ENCODE data around the gene FAM149A.

The FAM149A gene

DNA sequence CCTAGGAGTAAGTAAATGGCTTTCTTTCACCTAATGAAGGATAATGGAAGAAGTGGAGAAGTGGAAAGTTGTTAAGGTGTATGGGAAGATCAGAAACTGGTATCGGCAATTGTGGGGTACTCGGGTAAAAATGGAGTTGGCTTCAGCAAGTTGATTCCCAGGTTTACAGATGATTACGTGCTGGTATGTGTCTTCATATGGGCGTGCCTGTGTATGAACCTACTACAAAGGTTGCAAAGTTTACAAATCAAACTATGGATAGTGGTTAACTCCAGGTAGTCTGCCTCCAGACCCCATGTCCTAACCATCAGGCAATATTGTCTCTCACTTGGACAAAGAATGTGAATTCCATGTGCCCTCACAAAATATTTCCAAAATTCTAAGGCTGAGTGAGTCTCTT, 34.8 kb upstream of the FAM149A start:
- TF ChIP-seq, protein P1, sequence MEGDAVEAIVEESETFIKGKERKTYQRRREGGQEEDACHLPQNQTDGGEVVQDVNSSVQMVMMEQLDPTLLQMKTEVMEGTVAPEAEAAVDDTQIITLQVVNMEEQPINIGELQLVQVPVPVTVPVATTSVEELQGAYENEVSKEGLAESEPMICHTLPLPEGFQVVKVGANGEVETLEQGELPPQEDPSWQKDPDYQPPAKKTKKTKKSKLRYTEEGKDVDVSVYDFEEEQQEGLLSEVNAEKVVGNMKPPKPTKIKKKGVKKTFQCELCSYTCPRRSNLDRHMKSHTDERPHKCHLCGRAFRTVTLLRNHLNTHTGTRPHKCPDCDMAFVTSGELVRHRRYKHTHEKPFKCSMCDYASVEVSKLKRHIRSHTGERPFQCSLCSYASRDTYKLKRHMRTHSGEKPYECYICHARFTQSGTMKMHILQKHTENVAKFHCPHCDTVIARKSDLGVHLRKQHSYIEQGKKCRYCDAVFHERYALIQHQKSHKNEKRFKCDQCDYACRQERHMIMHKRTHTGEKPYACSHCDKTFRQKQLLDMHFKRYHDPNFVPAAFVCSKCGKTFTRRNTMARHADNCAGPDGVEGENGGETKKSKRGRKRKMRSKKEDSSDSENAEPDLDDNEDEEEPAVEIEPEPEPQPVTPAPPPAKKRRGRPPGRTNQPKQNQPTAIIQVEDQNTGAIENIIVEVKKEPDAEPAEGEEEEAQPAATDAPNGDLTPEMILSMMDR (IDR thresholded peaks at IDR 0.05; ENCODE audit: low read depth, low read length, missing control alignments) = no peak
- H3K4me3 ChIP-seq (replicated peaks; ENCODE audit: low read depth, low read length) = peak overlapping the region; percentile 45; the same call in 1 of the 2 replicates
- no peak for DNase-seq (ENCODE audit: extremely low read depth, low read depth)

DNA sequence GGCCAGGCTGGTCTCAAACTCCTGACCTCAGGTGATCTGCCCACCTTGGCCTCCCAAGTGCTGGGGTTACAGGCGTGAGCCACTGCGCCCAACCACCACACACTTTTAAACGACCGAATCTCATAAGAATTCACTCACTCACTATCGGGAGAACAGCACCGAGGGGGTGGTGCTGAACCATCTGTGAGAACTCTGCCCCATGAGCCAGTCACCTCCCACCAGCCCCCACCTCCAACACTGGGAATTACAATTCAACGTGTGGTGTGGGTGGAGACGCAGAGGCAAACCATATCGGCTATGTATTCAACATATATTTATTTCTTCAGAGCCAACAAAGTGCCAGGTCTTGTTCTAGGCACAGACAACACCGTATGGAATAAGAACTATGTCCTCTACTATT, 32.0 kb upstream of the FAM149A start:
- DNase-seq (ENCODE audit: extremely low read depth, low read depth) = no peak

DNA sequence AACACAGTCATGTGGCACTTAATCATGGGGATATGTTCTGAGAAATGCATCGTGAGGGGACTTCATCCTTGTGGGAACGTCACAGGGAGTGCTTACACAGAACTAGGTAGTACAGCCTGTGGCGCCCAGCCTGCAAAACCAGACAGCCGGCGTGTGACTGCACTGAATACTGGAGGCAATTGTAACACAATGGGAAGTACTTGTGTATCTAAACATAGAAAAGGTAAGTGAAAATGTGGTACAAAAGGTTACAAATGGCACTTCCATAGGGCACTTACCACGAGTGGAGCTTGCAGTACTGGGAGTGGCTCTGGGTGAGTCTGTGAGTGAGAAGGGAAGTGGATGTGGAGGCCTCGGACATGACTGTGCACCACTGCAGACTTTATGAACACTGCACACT, 30.3 kb upstream of the FAM149A start:
- TF ChIP-seq, protein P1 (IDR thresholded peaks at IDR 0.05; ENCODE audit: low read depth, low read length, missing control alignments) = no peak
- no peak overlapping the region for H3K4me3 ChIP-seq (replicated peaks; ENCODE audit: low read depth, low read length)
- no peak for DNase-seq (ENCODE audit: extremely low read depth, low read depth)

More for the DNA sequence above, 32.0 kb upstream of the FAM149A start:
- H3K4me3 ChIP-seq (replicated peaks; ENCODE audit: low read depth, low read length) = no peak overlapping the region
- TF ChIP-seq, protein P1 (IDR thresholded peaks at IDR 0.05; ENCODE audit: low read depth, low read length, missing control alignments) = no peak

DNA sequence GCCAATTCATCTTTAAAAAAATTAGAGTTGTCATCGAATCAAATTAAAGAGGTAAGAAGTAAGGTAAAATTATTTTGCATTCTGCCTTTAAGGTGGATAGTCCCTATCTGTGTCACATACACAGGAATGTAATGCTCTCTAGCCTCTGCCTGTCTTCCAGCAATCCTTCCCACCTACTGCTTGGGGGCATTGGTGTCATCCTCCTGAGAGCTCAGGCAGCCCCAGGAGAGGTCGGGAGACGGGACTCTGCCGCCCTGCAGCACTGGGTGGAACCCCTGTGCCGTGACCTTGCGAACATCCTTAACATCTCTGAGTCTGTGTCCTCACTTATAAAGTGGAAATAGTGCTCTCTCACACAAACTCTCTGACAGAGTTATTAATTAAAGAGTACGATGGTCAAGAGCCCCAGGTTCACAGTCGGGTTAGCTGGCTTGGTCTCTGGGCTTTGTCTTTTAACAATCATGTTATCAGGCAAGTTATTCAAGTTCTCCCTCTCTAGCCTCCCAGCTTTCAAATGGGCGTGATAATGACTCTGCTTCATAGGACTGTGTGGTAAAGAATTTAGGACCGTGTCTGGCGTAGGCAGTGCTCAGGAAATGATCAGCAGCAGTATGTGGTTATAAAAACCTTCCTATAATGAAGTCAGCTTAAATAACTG, 25.4 kb upstream of the FAM149A start:
- no peak for DNase-seq (ENCODE audit: extremely low read depth, low read depth)
- TF ChIP-seq, protein P1 (IDR thresholded peaks at IDR 0.05; ENCODE audit: low read depth, low read length, missing control alignments) = no peak
- H3K4me3 ChIP-seq (replicated peaks; ENCODE audit: low read depth, low read length) = no peak overlapping the region

DNA sequence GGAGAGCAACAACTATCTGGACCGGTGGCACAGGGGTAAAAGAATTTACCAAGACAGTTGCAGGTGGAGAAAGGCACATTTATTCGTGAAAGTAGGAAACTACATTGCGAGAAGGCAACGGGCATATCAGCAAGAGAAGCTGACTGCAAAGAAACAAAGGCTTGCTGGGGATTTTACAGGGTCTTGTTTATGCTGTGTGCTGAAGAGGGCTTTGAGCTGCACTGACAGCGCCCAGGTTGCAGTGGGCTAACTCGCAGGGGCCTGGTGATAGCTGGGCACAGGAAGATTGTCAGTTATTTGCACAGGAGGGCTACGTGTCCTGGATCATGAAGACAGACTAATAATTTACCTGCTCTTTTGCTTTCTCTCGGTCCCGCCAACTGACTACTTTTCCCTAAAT, 24.8 kb upstream of the FAM149A start:
- TF ChIP-seq, protein P1 (IDR thresholded peaks at IDR 0.05; ENCODE audit: low read depth, low read length, missing control alignments) = no peak
- DNase-seq (ENCODE audit: extremely low read depth, low read depth) = no peak
- H3K4me3 ChIP-seq (replicated peaks; ENCODE audit: low read depth, low read length) = no peak overlapping the region

DNA sequence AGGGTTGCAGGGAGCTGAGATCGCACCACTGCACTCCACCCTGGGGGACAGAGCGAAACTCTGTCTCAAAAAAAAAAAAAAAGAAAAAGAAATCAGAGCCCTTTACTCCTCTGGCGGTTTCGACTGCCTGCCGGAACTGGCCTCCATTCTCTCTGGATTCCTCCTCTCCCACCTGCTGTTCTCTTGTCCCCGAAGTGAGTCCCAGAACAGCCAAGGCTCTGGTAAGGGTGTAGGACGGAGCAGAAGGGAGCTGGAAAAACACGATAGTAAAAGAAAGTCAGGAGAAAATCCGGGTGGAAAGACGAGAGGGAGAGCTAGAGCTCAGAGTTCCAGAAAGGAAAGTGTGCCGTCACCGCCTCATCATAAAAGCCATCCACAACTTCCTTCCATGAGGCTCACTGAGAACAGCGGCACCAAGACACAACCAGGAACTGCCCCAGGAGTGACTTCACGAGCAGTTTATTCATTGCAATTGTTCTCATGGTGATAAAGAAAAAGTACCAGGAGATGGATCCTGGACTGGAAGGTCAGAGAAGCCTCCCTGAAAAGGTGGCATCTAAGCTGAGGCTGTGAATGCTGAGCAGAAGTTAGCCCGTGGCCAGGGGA, 23.2 kb upstream of the FAM149A start:
- no peak for DNase-seq (ENCODE audit: extremely low read depth, low read depth)
- no peak overlapping the region for H3K4me3 ChIP-seq (replicated peaks; ENCODE audit: low read depth, low read length)

More for the DNA sequence above, 23.2 kb upstream of the FAM149A start:
- TF ChIP-seq, protein P1 (IDR thresholded peaks at IDR 0.05; ENCODE audit: low read depth, low read length, missing control alignments) = no peak

Measured in HFF-Myc (cell line).